HG03521 (cell line): ENCODE measurements around the gene MBD5.

Source experiments
- ATAC-seq: cut with Tn5 transposase; IDR thresholded peaks from one replicate; pipeline ENCODE4 v1.9.1; 2021; ENCODE audit warnings: mild to moderate bottlenecking, moderate library complexity; ENCODE audit not compliant: unreplicated experiment

The MBD5 gene

GRCh38 chr2:148110184-148110583 lies 89.3 kb downstream of the MBD5 start:
- ATAC-seq: no peak

GRCh38 chr2:148122788-148123187 lies 101.9 kb downstream of the MBD5 start:
- ATAC-seq: no peak

- no peak for ATAC-seq
These were observed 103.4 kb downstream of the MBD5 start for GRCh38 chr2:148124271-148124670.

- ATAC-seq: no peak
These were observed 109.7 kb downstream of the MBD5 start for GRCh38 chr2:148130581-148130980.

- ATAC-seq: no peak
These were observed 111.5 kb downstream of the MBD5 start for GRCh38 chr2:148132412-148132811.

GRCh38 chr2:148135705-148136104 lies 114.8 kb downstream of the MBD5 start:
- ATAC-seq: no peak

- ATAC-seq: no peak
These were observed 115.5 kb downstream of the MBD5 start for GRCh38 chr2:148136441-148136840.

- ATAC-seq: no peak
These were observed 141.1 kb downstream of the MBD5 start for GRCh38 chr2:148161909-148162435.

- no peak for ATAC-seq
These were observed 142.0 kb downstream of the MBD5 start for GRCh38 chr2:148162871-148163270.

- ATAC-seq: no peak
These were observed 145.1 kb downstream of the MBD5 start for GRCh38 chr2:148165975-148166374.

- ATAC-seq: no peak
These were observed 146.4 kb downstream of the MBD5 start for GRCh38 chr2:148167241-148167766.

- ATAC-seq: no peak
These were observed 147.0 kb downstream of the MBD5 start for GRCh38 chr2:148167855-148168254.

GRCh38 chr2:148172131-148172753 lies 151.4 kb downstream of the MBD5 start:
- ATAC-seq: no peak

GRCh38 chr2:148173168-148173567 lies 152.3 kb downstream of the MBD5 start:
- ATAC-seq: no peak

GRCh38 chr2:148177559-148177958 lies 156.7 kb downstream of the MBD5 start:
- no peak for ATAC-seq

- no peak for ATAC-seq
These were observed 158.8 kb downstream of the MBD5 start for GRCh38 chr2:148179724-148180123.

GRCh38 chr2:148184976-148185375 lies 164.1 kb downstream of the MBD5 start:
- no peak for ATAC-seq

GRCh38 chr2:148194882-148195281 lies 174.0 kb downstream of the MBD5 start:
- ATAC-seq: no peak

GRCh38 chr2:148201075-148202004 lies 180.4 kb downstream of the MBD5 start:
- no peak for ATAC-seq

GRCh38 chr2:148202237-148202636 lies 181.3 kb downstream of the MBD5 start:
- ATAC-seq: no peak

GRCh38 chr2:148207111-148207510 lies 186.2 kb downstream of the MBD5 start:
- no peak for ATAC-seq

- ATAC-seq: no peak
These were observed 188.7 kb downstream of the MBD5 start for GRCh38 chr2:148209603-148210002.
